DMS 273 (cell line): Measurements from ENCODE around the gene SEBOX.

Experiments used
- DNase-seq: peaks from one replicate; lab custom pipeline; 2025; ENCODE audit not compliant: unreplicated experiment; lab: John Stamatoyannopoulos, UW

SEBOX gene, protein sequence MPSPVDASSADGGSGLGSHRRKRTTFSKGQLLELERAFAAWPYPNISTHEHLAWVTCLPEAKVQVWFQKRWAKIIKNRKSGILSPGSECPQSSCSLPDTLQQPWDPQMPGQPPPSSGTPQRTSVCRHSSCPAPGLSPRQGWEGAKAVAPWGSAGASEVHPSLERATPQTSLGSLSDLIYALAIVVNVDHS

GRCh38 chr17:28364665-28365363, at the start of gene SEBOX:
Gene SEBOX (minus strand): TSS chr17:28365199. CDS start chr17:28365151, 48 bp downstream.
- DNase-seq = no peak

DNA sequence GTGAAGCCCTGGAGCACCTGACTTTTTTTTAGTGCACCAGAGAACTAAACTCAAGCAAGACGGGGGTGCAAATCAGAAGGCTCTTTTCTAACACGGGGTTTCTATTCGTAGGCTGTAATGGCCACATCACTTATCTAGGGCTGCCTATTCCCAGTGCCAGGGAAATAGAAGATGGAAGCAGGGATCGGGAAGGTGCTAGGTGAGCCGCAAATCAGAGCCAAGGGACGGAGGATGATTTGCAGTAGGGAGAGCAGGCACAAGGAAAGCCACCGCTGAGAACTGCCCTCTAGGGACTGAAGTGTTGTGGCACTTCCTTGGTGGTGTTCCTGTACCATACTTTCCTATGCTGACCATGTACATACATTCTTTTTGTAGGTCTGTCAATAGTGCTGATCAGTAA, 48.8 kb upstream of the SEBOX start:
- DNase-seq = no peak

- no peak for DNase-seq
These were observed 47.1 kb upstream of the SEBOX start for GRCh38 chr17:28412099-28412498.

GRCh38 chr17:28407974-28408306, 42.9 kb upstream of the SEBOX start:
- DNase-seq = no peak

GRCh38 chr17:28407130-28407973, 42.4 kb upstream of the SEBOX start:
- DNase-seq = peak; percentile 90

DNA sequence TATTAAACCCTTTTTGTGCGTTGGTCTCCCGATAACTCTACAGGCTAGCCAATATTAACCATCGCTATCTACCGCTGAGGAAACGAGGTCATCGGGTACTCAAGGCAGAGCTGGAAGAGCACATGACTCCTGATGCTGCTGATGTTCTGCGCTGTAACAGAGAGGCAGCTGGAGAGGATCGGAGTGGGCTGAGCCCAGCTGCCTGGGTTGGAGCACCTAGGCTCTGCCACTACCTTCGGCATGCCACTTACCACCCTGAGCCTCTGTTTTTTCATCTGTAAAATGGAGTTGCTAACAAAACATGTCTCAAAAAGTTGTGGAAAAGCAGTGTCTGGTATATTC, 41.4 kb upstream of the SEBOX start:
- peak; percentile 59 for DNase-seq

- peak; percentile 87 for DNase-seq
These were observed 40.9 kb upstream of the SEBOX start, which contains the start of gene SLC46A1 for GRCh38 chr17:28405632-28406472. Gene SLC46A1 (minus strand): TSS chr17:28406212. CDS start chr17:28406114, 98 bp downstream.

DNA sequence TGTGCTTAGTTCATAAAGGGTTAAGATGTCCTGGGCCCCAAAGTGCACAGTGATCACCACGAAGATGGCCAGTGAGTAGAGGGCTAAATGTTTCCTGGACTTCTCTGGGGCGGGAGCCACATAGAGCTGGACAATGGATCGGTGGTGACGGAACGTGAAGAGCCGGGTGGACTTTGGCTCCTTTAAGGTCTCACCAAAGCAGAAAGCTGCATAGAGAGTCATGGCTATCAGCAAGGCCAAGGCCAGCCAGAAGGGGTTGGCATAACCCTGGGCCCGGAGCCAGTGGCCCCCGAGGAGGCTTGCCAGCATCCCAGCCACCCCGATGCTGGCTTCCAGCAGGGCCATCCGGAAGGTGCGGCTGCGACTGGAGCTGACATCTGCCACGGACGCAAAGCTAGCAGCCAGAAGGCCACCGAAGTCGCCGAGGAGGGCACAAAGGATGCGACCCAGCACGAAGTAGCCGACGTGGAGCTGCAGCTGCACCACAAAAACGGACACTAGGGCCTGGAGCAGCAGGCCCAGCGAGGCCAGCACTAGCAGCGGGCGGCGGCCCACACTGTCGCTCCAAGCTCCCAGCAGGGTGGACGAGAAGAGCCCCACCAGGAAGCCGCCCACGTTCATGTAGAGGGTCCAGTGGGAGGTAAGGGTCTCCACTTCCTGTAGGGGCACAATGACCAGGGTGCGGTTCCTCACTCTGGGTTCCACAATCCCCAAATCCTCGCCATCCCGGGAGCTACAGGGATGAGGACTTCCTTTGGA, 40.0 kb upstream of the SEBOX start:
- DNase-seq = no peak

- DNase-seq = no peak
These were observed 39.4 kb upstream of the SEBOX start for GRCh38 chr17:28404461-28404811.

DNA sequence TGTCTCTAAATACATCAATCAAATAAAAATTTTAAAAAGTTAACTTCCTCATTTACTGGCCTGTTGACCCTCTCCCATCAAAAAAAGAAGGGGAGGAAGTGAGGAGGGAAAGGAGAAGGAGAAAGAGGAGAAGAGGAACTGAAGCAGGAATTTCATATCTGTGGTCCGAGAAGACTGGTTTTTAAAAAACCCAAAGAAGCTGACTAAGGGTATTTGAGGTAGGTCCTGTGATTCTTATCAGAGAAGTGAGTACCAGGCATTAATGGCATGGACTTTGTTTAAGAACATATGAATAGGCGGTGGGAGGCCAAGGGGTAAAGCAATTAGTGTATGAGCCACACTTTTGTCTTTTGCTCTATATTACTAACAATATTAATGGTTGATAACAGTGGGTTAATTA, 39.0 kb upstream of the SEBOX start:
- no peak for DNase-seq

- no peak for DNase-seq
These were observed 37.8 kb upstream of the SEBOX start for GRCh38 chr17:28402844-28403243.

DNA sequence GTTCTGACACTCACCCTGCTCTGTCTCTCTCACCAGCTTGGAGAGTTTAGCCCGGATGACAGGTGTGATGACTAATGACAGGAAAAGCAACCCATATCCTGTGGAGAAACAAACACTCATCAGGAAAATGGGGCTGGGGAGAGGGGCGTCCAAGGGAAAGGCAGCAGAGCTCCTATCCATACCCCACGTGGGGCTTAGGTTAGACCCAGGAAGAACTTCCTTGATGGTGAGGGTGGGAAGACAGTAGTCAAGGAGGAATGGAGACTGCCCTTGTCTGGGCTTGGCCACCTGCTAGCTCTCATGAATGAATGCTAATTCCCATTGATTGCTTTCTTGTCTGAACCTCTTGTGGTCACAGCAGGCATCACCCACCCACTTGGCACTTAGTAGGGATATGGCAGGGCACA, 37.2 kb upstream of the SEBOX start:
- DNase-seq = no peak

DNA sequence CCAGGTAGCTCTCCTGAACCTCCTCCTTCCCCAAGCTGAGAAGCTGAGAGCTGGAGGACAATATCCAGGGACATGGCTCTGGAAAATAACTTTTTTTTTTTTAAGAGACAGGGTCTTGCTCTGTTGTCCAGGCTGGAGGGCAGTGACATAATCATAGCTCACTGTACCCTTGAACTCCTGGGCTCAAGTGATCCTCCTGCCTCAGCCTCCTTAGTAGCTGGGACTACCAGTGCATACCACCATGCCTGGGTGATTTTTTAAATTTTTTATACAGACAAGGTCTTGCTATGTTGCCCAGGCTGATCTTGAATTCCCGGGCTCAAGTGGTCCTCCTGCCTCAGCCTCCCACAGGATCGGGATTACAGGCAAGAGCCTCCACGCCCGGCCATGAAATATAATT, 34.8 kb upstream of the SEBOX start:
- no peak for DNase-seq

DNA sequence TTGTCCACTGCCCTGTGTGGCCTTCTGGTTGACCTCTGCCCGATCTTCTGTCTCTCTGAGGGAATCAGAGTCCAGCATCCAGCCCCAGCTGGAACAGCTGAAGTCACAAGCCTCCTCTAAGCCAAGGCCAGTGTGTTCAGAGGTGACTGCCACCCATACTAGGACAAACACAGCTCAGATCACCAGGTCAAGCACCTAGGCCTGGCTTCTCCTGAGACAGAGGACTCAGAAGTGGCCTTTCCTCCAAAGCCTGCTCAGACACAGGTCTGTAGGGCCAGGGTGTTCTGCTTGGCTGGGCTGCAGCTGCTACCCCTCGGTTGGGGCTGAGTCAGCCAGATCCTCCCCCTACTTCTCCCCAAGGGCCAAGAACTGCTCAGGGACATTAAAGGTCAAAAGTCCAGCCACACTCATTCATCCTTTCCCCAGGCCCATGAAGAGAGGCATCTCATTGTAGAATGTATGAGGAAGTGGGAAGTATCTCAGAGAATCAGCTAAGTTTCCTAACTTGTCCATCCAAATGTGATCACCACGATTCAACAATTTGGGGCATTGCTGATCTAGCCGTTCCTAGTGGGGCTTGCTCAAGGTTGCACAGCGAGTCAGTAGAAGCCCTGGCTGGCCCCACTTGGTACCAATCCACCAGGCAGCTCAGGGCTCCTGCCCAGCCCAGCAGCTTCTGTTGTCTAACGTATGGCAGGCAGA, 33.4 kb upstream of the SEBOX start:
- peak; percentile 47 for DNase-seq

GRCh38 chr17:28397687-28398279, 32.8 kb upstream of the SEBOX start:
- no peak for DNase-seq

DNA sequence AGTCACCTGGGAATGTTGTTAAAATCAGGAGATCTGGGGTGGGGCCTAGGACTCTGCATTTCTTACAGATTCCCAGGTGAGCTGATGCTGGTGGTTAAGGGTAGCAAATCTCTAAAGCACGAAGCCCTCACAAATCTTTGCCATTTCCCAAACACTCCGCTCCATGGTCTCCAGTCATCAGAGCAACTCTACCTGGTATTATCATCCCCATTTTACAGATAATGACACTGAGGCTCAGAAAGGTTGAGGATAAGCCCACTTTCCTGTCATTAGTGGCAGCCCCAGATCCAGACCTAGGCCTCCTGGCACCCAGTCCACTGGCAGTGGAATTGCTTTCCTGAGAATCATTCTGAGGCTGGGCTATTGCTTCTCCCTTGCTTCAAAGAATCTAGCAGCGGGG, 32.3 kb upstream of the SEBOX start:
- DNase-seq = no peak

- DNase-seq = no peak
These were observed 31.7 kb upstream of the SEBOX start for GRCh38 chr17:28396635-28397239.

- DNase-seq = no peak
These were observed 31.0 kb upstream of the SEBOX start for GRCh38 chr17:28395968-28396367.

- DNase-seq = no peak
These were observed 30.4 kb upstream of the SEBOX start for GRCh38 chr17:28395426-28395825.
